ENCODE results near the gene HMGA1. TPM values are rescaled to one million over a fixed set of nuclear protein-coding genes. Genes with fewer than 3 reads are reported as not detected.

HMGA1 gene
- total and polyA plus RNA-seq, 2 of the 13 experiments (the other 11 are each of a cell fraction or from before 2014, with no cell fraction given): 117 to 145 TPM

DNA sequence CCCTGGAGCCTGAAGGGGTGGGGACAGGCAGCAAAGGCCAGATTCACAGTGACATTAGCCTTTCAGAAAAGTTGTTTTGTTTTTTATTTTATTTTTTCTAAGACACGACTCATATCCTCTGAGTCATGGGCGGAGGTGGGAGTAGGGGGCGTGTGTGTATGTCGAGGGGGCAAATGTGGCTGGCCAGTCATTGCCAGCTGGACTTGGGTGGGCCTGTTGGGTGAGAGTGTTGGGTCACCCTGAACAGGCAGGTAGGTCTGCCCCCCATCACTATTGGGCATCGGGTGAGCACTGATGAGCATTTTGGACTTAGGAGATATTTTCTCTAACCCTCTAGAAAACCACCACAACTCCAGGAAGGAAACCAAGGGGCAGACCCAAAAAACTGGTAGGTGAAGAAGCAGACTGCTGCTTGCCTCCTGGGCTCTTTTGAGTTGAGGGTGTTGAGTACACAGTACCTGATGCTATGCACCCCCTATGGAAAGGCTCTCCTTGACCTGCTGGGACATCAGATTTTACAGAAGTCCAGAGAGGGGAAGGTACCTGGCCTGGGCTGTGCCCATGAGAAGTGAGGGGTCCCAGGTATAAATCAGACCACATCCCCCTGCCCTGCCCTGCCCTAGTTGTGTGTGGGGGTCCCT lies 6.6 kb downstream of the HMGA1 start:
- no peak for DNase-seq (ENCODE audit: low spot score)
- no peak for ATAC-seq
- Histone ChIP-seq H3K79me2 (ENCODE audit: insufficient read depth, low read length) (peaks cover 18% of the 10 kb centered on the region), H3K27ac (ENCODE audit: extremely low read length, insufficient read depth, low read length) (no peak overlapping the region), H3K4me1 (ENCODE audit: insufficient read depth, low read length) (peaks cover 65% of the 10 kb centered on the region), H4K20me1 (ENCODE audit: insufficient read depth, low read length) (0 out of 2 replicates have a peak, but pooled peaks cover 4% of the 10 kb centered on the region), H3K4me3 (replicated peaks in 1 of 3; ENCODE audit: insufficient read depth in 1 of 3, low read depth in 2 of 3, low read length in 3 of 3) (no peak overlapping the region), H2AFZ (ENCODE audit: low read length) (no peak overlapping the region), H3K9me3 (ENCODE audit: low read length) (no peaks in the 10 kb centered on the region), H3K9ac (ENCODE audit: insufficient read depth, low read depth, low read length) (no peak overlapping the region), H3K27me3 (ENCODE audit: control insufficient read depth in 1 of 2, insufficient read depth in 2 of 2, low read length in 2 of 2) (no peaks in the 10 kb centered on the region), H3K36me3 (replicated peaks in 1 of 2; ENCODE audit: control insufficient read depth in 1 of 2, insufficient read depth in 2 of 2, low read length in 2 of 2) (peaks cover 22 to 45% of the 10 kb centered on the region in 2 experiments; a peak in 4 of 5 replicates), H3K4me2 (ENCODE audit: low read depth, low read length) (no peak overlapping the region)
- WGBS (ENCODE audit: low lambda C conversion rate): 89% methylated on average over 5 of the region's 5 CpGs
- intact Hi-C loops (cut with micrococcal nuclease; ENCODE audit: unreplicated experiment): no loop called here
- ChIA-PET CTCF (ENCODE audit: low intra/inter-chr PET ratio, low total read pairs) (interaction anchor here (1.4 kb wide), 1 partner anchor 172 kb away, joined by 8 read pairs; no protein-coding TSS in a partner anchor), POLR2A (interaction anchor here (1.3 to 1.9 kb wide), 4 partner anchors 19 to 183 kb away, joined by 4 to 7 read pairs (median 6); partner anchors contain the start of gene RPS10)
- in situ Hi-C loops (cut with HindIII; ENCODE audit: extremely low pct_ligation_motif_present, low pct_unique_long_range_greater_than_20kb): loop anchor here (25.0 kb wide), 1 partner anchor 369 kb away; no protein-coding TSS in a partner anchor
- FAIRE-seq: no peak
- no TSS peak for BruUV-seq (replicated peaks)
- TF ChIP-seq CHD2 (IDR thresholded peaks at IDR 0.05; ENCODE audit: low read depth, low read length) (no peak), PRPF4 (IDR thresholded peaks at IDR 0.05; ENCODE audit: low read depth, low read length, poor library complexity, severe bottlenecking) (peak; percentile 40), HDAC1 (CRISPR knock-in tag; IDR thresholded peaks at IDR 0.05) (no peak), ZNF75D (CRISPR knock-in tag; IDR thresholded peaks at IDR 0.05; ENCODE audit: borderline replicate concordance) (0 out of 2 replicates have a peak, but pooled peaks have one; percentile 37), FOSL2 (CRISPR knock-in tag; IDR thresholded peaks at IDR 0.05) (peak; percentile 79)

All from HepG2 (cell line).